Measurements from ENCODE around the gene RAP1GDS1.
"Not testable (repeated sequence)": the region's sequence is repeated elsewhere in the genome, so short reads cannot be mapped to it uniquely, and the experiment has no call there.

The RAP1GDS1 gene

GRCh38 chr4:98288671-98289070 is 27.5 kb downstream of the RAP1GDS1 start:
- H3K27ac ChIP-seq (ENCODE audit: low read depth, low read length); H3K27me3 ChIP-seq (ENCODE audit: control insufficient read depth, insufficient read depth, low read length); H3K9me3 ChIP-seq (ENCODE audit: control insufficient read depth, insufficient read depth, low read length); H3K4me3 ChIP-seq (ENCODE audit: low read depth, low read length); H3K36me3 ChIP-seq (ENCODE audit: control insufficient read depth, insufficient read depth, low read length); H3K9ac ChIP-seq (ENCODE audit: low read depth, low read length): not testable (repeated sequence)
- peaks cover 17% of the 10 kb centered on the region for H3K4me1 ChIP-seq (ENCODE audit: control insufficient read depth, insufficient read depth, low read length)

GRCh38 chr4:98289375-98289774 is 28.2 kb downstream of the RAP1GDS1 start:
- Histone ChIP-seq H3K36me3 (ENCODE audit: control insufficient read depth, insufficient read depth, low read length) (peaks cover 4% of the 10 kb centered on the region; the same call in 1 of the 2 replicates), H3K27me3 (ENCODE audit: control insufficient read depth, insufficient read depth, low read length) (no peaks in the 10 kb centered on the region), H3K27ac (ENCODE audit: low read depth, low read length) (no peak overlapping the region), H3K4me3 (ENCODE audit: low read depth, low read length) (no peak overlapping the region), H3K9me3 (ENCODE audit: control insufficient read depth, insufficient read depth, low read length) (no peaks in the 10 kb centered on the region), H3K9ac (ENCODE audit: low read depth, low read length) (no peak overlapping the region), H3K4me1 (ENCODE audit: control insufficient read depth, insufficient read depth, low read length) (peaks cover 11% of the 10 kb centered on the region)

- no peak overlapping the region for H3K9ac ChIP-seq (ENCODE audit: low read depth, low read length)
- no peaks in the 10 kb centered on the region for H3K4me1 ChIP-seq (ENCODE audit: control insufficient read depth, insufficient read depth, low read length)
- no peaks in the 10 kb centered on the region for H3K27me3 ChIP-seq (ENCODE audit: control insufficient read depth, insufficient read depth, low read length)
- peaks cover 4% of the 10 kb centered on the region; the same call in 1 of the 2 replicates for H3K36me3 ChIP-seq (ENCODE audit: control insufficient read depth, insufficient read depth, low read length)
- H3K4me3 ChIP-seq (ENCODE audit: low read depth, low read length), result no peak overlapping the region
- H3K9me3 ChIP-seq (ENCODE audit: control insufficient read depth, insufficient read depth, low read length), result no peaks in the 10 kb centered on the region
- H3K27ac ChIP-seq (ENCODE audit: low read depth, low read length), result no peak overlapping the region
Observed at GRCh38 chr4:98290511-98290910, 29.3 kb downstream of the RAP1GDS1 start.

GRCh38 chr4:98293104-98293887 is 32.1 kb downstream of the RAP1GDS1 start:
- Histone ChIP-seq H3K4me1 (ENCODE audit: control insufficient read depth, insufficient read depth, low read length) (no peaks in the 10 kb centered on the region), H3K27me3 (ENCODE audit: control insufficient read depth, insufficient read depth, low read length) (no peaks in the 10 kb centered on the region), H3K36me3 (ENCODE audit: control insufficient read depth, insufficient read depth, low read length) (peaks cover 6% of the 10 kb centered on the region), H3K9ac (ENCODE audit: low read depth, low read length) (no peak overlapping the region), H3K9me3 (ENCODE audit: control insufficient read depth, insufficient read depth, low read length) (no peaks in the 10 kb centered on the region), H3K27ac (ENCODE audit: low read depth, low read length) (no peak overlapping the region), H3K4me3 (ENCODE audit: low read depth, low read length) (no peak overlapping the region)

- no peak overlapping the region for H3K27ac ChIP-seq (ENCODE audit: low read depth, low read length)
- H3K4me1 ChIP-seq (ENCODE audit: control insufficient read depth, insufficient read depth, low read length), result no peaks in the 10 kb centered on the region
- no peak overlapping the region for H3K4me3 ChIP-seq (ENCODE audit: low read depth, low read length)
- H3K9me3 ChIP-seq (ENCODE audit: control insufficient read depth, insufficient read depth, low read length), result no peaks in the 10 kb centered on the region
- H3K27me3 ChIP-seq (ENCODE audit: control insufficient read depth, insufficient read depth, low read length), result no peaks in the 10 kb centered on the region
- H3K9ac ChIP-seq (ENCODE audit: low read depth, low read length), result no peak overlapping the region
- H3K36me3 ChIP-seq (ENCODE audit: control insufficient read depth, insufficient read depth, low read length), result peaks cover 6% of the 10 kb centered on the region
Observed at GRCh38 chr4:98298022-98298421, 36.8 kb downstream of the RAP1GDS1 start.

GRCh38 chr4:98300706-98301105 is 39.5 kb downstream of the RAP1GDS1 start:
- Histone ChIP-seq H3K9me3 (ENCODE audit: control insufficient read depth, insufficient read depth, low read length) (no peaks in the 10 kb centered on the region), H3K9ac (ENCODE audit: low read depth, low read length) (no peak overlapping the region), H3K36me3 (ENCODE audit: control insufficient read depth, insufficient read depth, low read length) (peaks cover 2% of the 10 kb centered on the region; the same call in 1 of the 2 replicates), H3K27ac (ENCODE audit: low read depth, low read length) (no peak overlapping the region), H3K4me3 (ENCODE audit: low read depth, low read length) (no peak overlapping the region), H3K27me3 (ENCODE audit: control insufficient read depth, insufficient read depth, low read length) (no peaks in the 10 kb centered on the region), H3K4me1 (ENCODE audit: control insufficient read depth, insufficient read depth, low read length) (no peaks in the 10 kb centered on the region)

GRCh38 chr4:98305576-98305975 is 44.4 kb downstream of the RAP1GDS1 start:
- H3K9ac ChIP-seq (ENCODE audit: low read depth, low read length), result no peak overlapping the region
- no peaks in the 10 kb centered on the region for H3K9me3 ChIP-seq (ENCODE audit: control insufficient read depth, insufficient read depth, low read length)
- no peaks in the 10 kb centered on the region for H3K36me3 ChIP-seq (ENCODE audit: control insufficient read depth, insufficient read depth, low read length)
- no peak overlapping the region for H3K27ac ChIP-seq (ENCODE audit: low read depth, low read length)
- H3K4me1 ChIP-seq (ENCODE audit: control insufficient read depth, insufficient read depth, low read length), result no peaks in the 10 kb centered on the region
- H3K4me3 ChIP-seq (ENCODE audit: low read depth, low read length), result no peak overlapping the region
- no peaks in the 10 kb centered on the region for H3K27me3 ChIP-seq (ENCODE audit: control insufficient read depth, insufficient read depth, low read length)

- H3K9me3 ChIP-seq (ENCODE audit: control insufficient read depth, insufficient read depth, low read length), result no peaks in the 10 kb centered on the region
Observed at GRCh38 chr4:98310867-98311266, 49.7 kb downstream of the RAP1GDS1 start.

GRCh38 chr4:98311656-98312055 is 50.5 kb downstream of the RAP1GDS1 start:
- no peaks in the 10 kb centered on the region for H3K27me3 ChIP-seq (ENCODE audit: control insufficient read depth, insufficient read depth, low read length)
- no peak overlapping the region for H3K27ac ChIP-seq (ENCODE audit: low read depth, low read length)
- H3K4me3 ChIP-seq (ENCODE audit: low read depth, low read length), result no peak overlapping the region
- H3K9me3 ChIP-seq (ENCODE audit: control insufficient read depth, insufficient read depth, low read length), result no peaks in the 10 kb centered on the region
- no peaks in the 10 kb centered on the region for H3K36me3 ChIP-seq (ENCODE audit: control insufficient read depth, insufficient read depth, low read length)
- H3K9ac ChIP-seq (ENCODE audit: low read depth, low read length), result no peak overlapping the region
- peaks cover 7% of the 10 kb centered on the region for H3K4me1 ChIP-seq (ENCODE audit: control insufficient read depth, insufficient read depth, low read length)

More at GRCh38 chr4:98310867-98311266, 49.7 kb downstream of the RAP1GDS1 start:
- H3K4me1 ChIP-seq (ENCODE audit: control insufficient read depth, insufficient read depth, low read length), result peaks cover 7% of the 10 kb centered on the region
- no peak overlapping the region for H3K9ac ChIP-seq (ENCODE audit: low read depth, low read length)
- no peaks in the 10 kb centered on the region for H3K36me3 ChIP-seq (ENCODE audit: control insufficient read depth, insufficient read depth, low read length)
- no peak overlapping the region for H3K27ac ChIP-seq (ENCODE audit: low read depth, low read length)
- no peak overlapping the region for H3K4me3 ChIP-seq (ENCODE audit: low read depth, low read length)
- H3K27me3 ChIP-seq (ENCODE audit: control insufficient read depth, insufficient read depth, low read length), result no peaks in the 10 kb centered on the region

- H3K9ac ChIP-seq (ENCODE audit: low read depth, low read length), result no peak overlapping the region
- peaks cover 6% of the 10 kb centered on the region for H3K9me3 ChIP-seq (ENCODE audit: control insufficient read depth, insufficient read depth, low read length)
- peaks cover 7% of the 10 kb centered on the region for H3K4me1 ChIP-seq (ENCODE audit: control insufficient read depth, insufficient read depth, low read length)
- no peak overlapping the region for H3K27ac ChIP-seq (ENCODE audit: low read depth, low read length)
- no peak overlapping the region for H3K4me3 ChIP-seq (ENCODE audit: low read depth, low read length)
- H3K36me3 ChIP-seq (ENCODE audit: control insufficient read depth, insufficient read depth, low read length), result no peaks in the 10 kb centered on the region
- no peaks in the 10 kb centered on the region for H3K27me3 ChIP-seq (ENCODE audit: control insufficient read depth, insufficient read depth, low read length)
Observed at GRCh38 chr4:98314791-98315565, 53.8 kb downstream of the RAP1GDS1 start.

GRCh38 chr4:98318521-98318920 is 57.3 kb downstream of the RAP1GDS1 start:
- H3K9me3 ChIP-seq (ENCODE audit: control insufficient read depth, insufficient read depth, low read length), result peaks cover 6% of the 10 kb centered on the region
- H3K4me1 ChIP-seq (ENCODE audit: control insufficient read depth, insufficient read depth, low read length), result peaks cover 7% of the 10 kb centered on the region
- H3K27ac ChIP-seq (ENCODE audit: low read depth, low read length), result no peak overlapping the region
- H3K36me3 ChIP-seq (ENCODE audit: control insufficient read depth, insufficient read depth, low read length), result no peaks in the 10 kb centered on the region
- H3K9ac ChIP-seq (ENCODE audit: low read depth, low read length), result no peak overlapping the region
- no peaks in the 10 kb centered on the region for H3K27me3 ChIP-seq (ENCODE audit: control insufficient read depth, insufficient read depth, low read length)
- H3K4me3 ChIP-seq (ENCODE audit: low read depth, low read length), result no peak overlapping the region
